22Rv1 (cell line): ENCODE measurements around the gene BCL11B.

Experiments used
- CTCF ChIP-seq: fragments of 450-650 bp; IDR thresholded peaks from 2 replicates; pipeline ENCODE4 v1.5.1; 2017; ENCODE audit warnings: mild to moderate bottlenecking
- ZFX ChIP-seq: fragments of 450-650 bp; IDR thresholded peaks from 2 replicates; pipeline ENCODE4 v1.6.1; 2017; ENCODE audit warnings: antibody characterized with exemption, borderline replicate concordance

GRCh38 chr14:99176156-99176945, 95.6 kb downstream of the BCL11B start:
- TF ChIP-seq CTCF = no peak
- no peak for TF ChIP-seq ZFX
